Stimulated activated CD4-positive, alpha-beta T cell treated with anti-CD3 and anti-CD28 coated beads, Interleukin-2, amount 100 ng/mL, for 48 hours (primary cell): Measurements from ENCODE around the gene KSR2.
"Not testable (repeated sequence)": the region's sequence is repeated elsewhere in the genome, so short reads cannot be mapped to it uniquely, and the experiment has no call there.

ENCODE experiments used
- DNase-seq, 2 donors: peaks; one replicate each; pipeline ENCODE4 v3.0.0-alpha.2; 2020

Gene KSR2

GRCh38 chr12:117818400-117818799, 150.4 kb downstream of the KSR2 start:
- DNase-seq, result no peak

GRCh38 chr12:117809509-117809908, 159.3 kb downstream of the KSR2 start:
- no peak for DNase-seq

GRCh38 chr12:117807946-117808345, 160.8 kb downstream of the KSR2 start:
- DNase-seq, result no peak

- no peak for DNase-seq
Measured at GRCh38 chr12:117807355-117807754, 161.4 kb downstream of the KSR2 start.

- no peak for DNase-seq
Measured at GRCh38 chr12:117805865-117806264, 162.9 kb downstream of the KSR2 start.

- no peak for DNase-seq
Measured at GRCh38 chr12:117803001-117803400, 165.8 kb downstream of the KSR2 start.

- DNase-seq, result not testable (repeated sequence)
Measured at GRCh38 chr12:117800711-117801110, 168.1 kb downstream of the KSR2 start.

GRCh38 chr12:117797202-117797601, 171.6 kb downstream of the KSR2 start:
- DNase-seq, result no peak

GRCh38 chr12:117792877-117793424, 175.8 kb downstream of the KSR2 start:
- no peak for DNase-seq

GRCh38 chr12:117792471-117792870, 176.3 kb downstream of the KSR2 start:
- no peak for DNase-seq

GRCh38 chr12:117790948-117791347, 177.8 kb downstream of the KSR2 start:
- no peak for DNase-seq

- no peak for DNase-seq
Measured at GRCh38 chr12:117790198-117790597, 178.6 kb downstream of the KSR2 start.

- DNase-seq, result no peak
Measured at GRCh38 chr12:117789195-117789912, 179.4 kb downstream of the KSR2 start.

- DNase-seq, result no peak
Measured at GRCh38 chr12:117778656-117779055, 190.1 kb downstream of the KSR2 start.

GRCh38 chr12:117774941-117775775, 193.6 kb downstream of the KSR2 start:
- DNase-seq, result no peak

GRCh38 chr12:117768860-117769259, 199.9 kb downstream of the KSR2 start:
- no peak for DNase-seq

- DNase-seq, result no peak
Measured at GRCh38 chr12:117766008-117766407, 202.8 kb downstream of the KSR2 start.

GRCh38 chr12:117762143-117762542, 206.6 kb downstream of the KSR2 start:
- DNase-seq, result no peak

GRCh38 chr12:117761528-117762100, 207.2 kb downstream of the KSR2 start:
- DNase-seq, result no peak

- no peak for DNase-seq
Measured at GRCh38 chr12:117760990-117761389, 207.8 kb downstream of the KSR2 start.

GRCh38 chr12:117750657-117751056, 218.1 kb downstream of the KSR2 start:
- no peak for DNase-seq

GRCh38 chr12:117749431-117749830, 219.4 kb downstream of the KSR2 start:
- no peak for DNase-seq

GRCh38 chr12:117746358-117746757, 222.4 kb downstream of the KSR2 start:
- not testable (repeated sequence) for DNase-seq

GRCh38 chr12:117744418-117744817, 224.4 kb downstream of the KSR2 start:
- DNase-seq, result no peak
